Spleen (tissue), 11 donors: ENCODE data around the gene PRR22. TPM values are rescaled to one million over a fixed set of nuclear protein-coding genes. Genes with fewer than 3 reads are reported as not detected.

ENCODE experiments used
- DNase-seq: peaks from one replicate; pipeline ENCODE4 v3.0.0-alpha.2; 2020
- H3K27ac ChIP-seq, 8 donors: fragments of 200-600 bp; sonication (generic) in 7 of 8; 1 replicate in 4 of 8; 2 replicates in 4 of 8; pipeline versions ENCODE4 v1.5.0 to v1.8.0; 2016 to 2021; ENCODE audit warnings: inconsistent platforms in 4 of 8, mild to moderate bottlenecking in 4 of 8, moderate library complexity in 1 of 8
- H3K27me3 ChIP-seq, 7 donors: fragments of 200-600 bp; sonication (generic) in 6 of 7; replicated peaks in 1 of 7; 1 replicate in 4 of 7; 2 replicates in 3 of 7; pipeline versions ENCODE4 v1.5.0 to v1.8.0; 2016 to 2021; ENCODE audit warnings: inconsistent platforms in 3 of 7, mild to moderate bottlenecking in 1 of 7
- H3K36me3 ChIP-seq, 6 donors: fragments of 200-600 bp; sonication (generic) in 5 of 6; 1 replicate in 4 of 6; 2 replicates in 2 of 6; pipeline versions ENCODE4 v1.5.0 to v1.8.0; 2016 to 2021; ENCODE audit warnings: inconsistent platforms in 2 of 6
- H3K4me1 ChIP-seq, 6 donors: fragments of 200-600 bp; sonication (generic) in 5 of 6; 1 replicate in 3 of 6; 2 replicates in 3 of 6; pipeline versions ENCODE4 v1.5.0 to v1.8.0; 2016 to 2021; ENCODE audit warnings: inconsistent platforms in 3 of 6
- H3K4me3 ChIP-seq, 8 donors: fragments of 200-600 bp; sonication (generic) in 7 of 8; 1 replicate in 4 of 8; 2 replicates in 4 of 8; pipeline versions ENCODE4 v1.5.0 to v1.8.0; 2016 to 2021; ENCODE audit warnings: inconsistent platforms in 4 of 8, mild to moderate bottlenecking in 4 of 8, moderate library complexity in 2 of 8
- H3K9me3 ChIP-seq, 8 donors: fragments of 200-600 bp; sonication (generic) in 7 of 8; 1 replicate in 4 of 8; 2 replicates in 4 of 8; pipeline versions ENCODE4 v1.5.0 to v1.8.0; 2016 to 2021; ENCODE audit warnings: inconsistent platforms in 4 of 8
- CTCF ChIP-seq, 11 experiments: fragments of 200-600 bp in 7 of 11; fragments of 450-650 bp in 4 of 11; sonication (generic) in 4 of 11; IDR thresholded peaks in 8 of 11; conservative IDR thresholded peaks in 3 of 11; 1 replicate in 7 of 11; 2 replicates in 4 of 11; pipeline versions ENCODE4 v1.4.0 to v1.8.0; 2016 to 2021; ENCODE audit warnings: antibody characterized with exemption in 11 of 11, inconsistent platforms in 4 of 11, mild to moderate bottlenecking in 1 of 11
- POLR2A ChIP-seq, 3 donors: fragments of 450-650 bp; IDR thresholded peaks; one replicate each; pipeline ENCODE4 v1.5.1; 2017; ENCODE audit warnings: antibody characterized with exemption in 3 of 3, mild to moderate bottlenecking in 1 of 3
- POLR2AphosphoS5 ChIP-seq, 3 donors: sonication (generic); formaldehyde crosslinking; IDR thresholded peaks; one replicate each; pipeline ENCODE4 v1.5.1; 2017; ENCODE audit warnings: antibody characterized with exemption in 3 of 3
- WGBS, 5 donors: extraction: QIAGEN DNeasy Blood & Tissue Kit in 3 of 5; methylation state at CpG; one replicate each; pipeline versions ENCODE4 v1.1.5 to v1.1.7; 2013 to 2018; 5-methylcytosine and 5-hydroxymethylcytosine counted together
- intact Hi-C: fragments of 100-400 bp; cut with DNase I; formaldehyde crosslinking; loops from one replicate; pipeline ENCODE4 v1.15.0; 2023; ENCODE audit warnings: low total_unique reads
- polyA plus RNA-seq, 3 donors: library from polyadenylated mRNA; stranded (reverse); fragments of 200-250 nt; gene quantifications; one replicate each; pipeline ENCODE4 v1.2.1, GENCODE V29; 2013
- total RNA-seq, 7 donors: library from RNA; depleted of rRNA in 3 of 7; stranded (reverse); fragments of >200 nt in 3 of 7; fragmentation: NEBNext Ultra II Directional in 4 of 7; extraction: Animal tissue kit (Norgen Biotek cat#: 25700) in 4 of 7; gene quantifications; one replicate each; pipeline versions ENCODE4 v1.1.0 to v1.2.1, GENCODE V29; 2016 to 2021
- donor health status: healthy with polysubstance abuse.
- donor health status: DM: no; HTN: no; CAD: no; lungs with moderate emphysema.
- donor health status: DM: no; HTN: no; CAD: no.
- donor health status: Bipolar disorder and iron deficiency.
- donor health status: healthy.
- donor health status: DM: no; HTN: no; CAD: no.
- donor health status: DM: yes; HTN: yes; CAD: no.

PRR22 gene
- total and polyA plus RNA-seq, 10 donors, result 1.4 to 11.4 (median 4.3) TPM

- peaks cover 0 to 47% (median 21%) of the 10 kb centered on the region in 7 donors for H3K27me3 ChIP-seq
- no peak for DNase-seq
- TF ChIP-seq CTCF (IDR thresholded peaks at IDR 0.05 in 8 of 11, conservative IDR thresholded peaks at IDR 0.05 in 3 of 11) (no peak), POLR2A (IDR thresholded peaks at IDR 0.05) (no peak), POLR2AphosphoS5 (IDR thresholded peaks at IDR 0.05) (no peak)
- peaks cover 0 to 4% (median 0%) of the 10 kb centered on the region in 8 donors for H3K9me3 ChIP-seq
- H3K4me1 ChIP-seq, result peaks cover 4 to 32% (median 25%) of the 10 kb centered on the region in 6 donors
- H3K4me3 ChIP-seq, result peak overlapping the region in 7 of 8 donors; percentile 43 to 73 (median 51)
- H3K27ac ChIP-seq, result peak overlapping the region in 6 of 8 donors; percentile 69 to 85 (median 78)
- no peaks in the 10 kb centered on the region for H3K36me3 ChIP-seq
- WGBS, 5 donors, result 17 to 31% (median 21%) methylated on average over 25 to 37 of the region's 37 CpGs
- intact Hi-C loops, result no loop called here
These were observed 42.9 kb upstream of the PRR22 start for GRCh38 chr19:5827342-5827890.

- peak overlapping the region in 2 of 8 donors; percentile 45 to 73 for H3K4me3 ChIP-seq
- peaks cover 0 to 4% (median 0%) of the 10 kb centered on the region in 8 donors for H3K9me3 ChIP-seq
- DNase-seq, result peak; percentile 77
- peaks cover 4 to 32% (median 25%) of the 10 kb centered on the region in 6 donors for H3K4me1 ChIP-seq
- WGBS, 5 donors, result 14 to 21% (median 18%) methylated on average over 22 to 24 of the region's 24 CpGs
- TF ChIP-seq CTCF (IDR thresholded peaks at IDR 0.05 in 8 of 11, conservative IDR thresholded peaks at IDR 0.05 in 3 of 11) (no peak), POLR2A (IDR thresholded peaks at IDR 0.05) (no peak), POLR2AphosphoS5 (IDR thresholded peaks at IDR 0.05) (peak in 1 of 3 donors; percentile 30)
- intact Hi-C loops, result no loop called here
- H3K27me3 ChIP-seq, result peaks cover 0 to 50% (median 21%) of the 10 kb centered on the region in 7 donors
- H3K27ac ChIP-seq, result peak overlapping the region in 3 of 8 donors; percentile 5 to 85 (median 79)
- H3K36me3 ChIP-seq, result no peaks in the 10 kb centered on the region
These were observed 42.2 kb upstream of the PRR22 start for GRCh38 chr19:5826531-5827341.

- no peak for DNase-seq
These were observed 40.6 kb upstream of the PRR22 start for GRCh38 chr19:5825178-5825577.

More at GRCh38 chr19:5825178-5825577, 40.6 kb upstream of the PRR22 start:
- Histone ChIP-seq H3K9me3 (peaks cover 0 to 4% (median 0%) of the 10 kb centered on the region in 8 donors), H3K4me3 (no peak overlapping the region), H3K27ac (no peak overlapping the region), H3K27me3 (peaks cover 0 to 38% (median 21%) of the 10 kb centered on the region in 7 donors), H3K36me3 (no peaks in the 10 kb centered on the region), H3K4me1 (peaks cover 4 to 32% (median 25%) of the 10 kb centered on the region in 6 donors)
- WGBS, 5 donors, result 88 to 94% (median 90%) methylated on average over 21 of the region's 21 CpGs
- intact Hi-C loops, result no loop called here
- TF ChIP-seq POLR2AphosphoS5 (IDR thresholded peaks at IDR 0.05) (no peak), CTCF (IDR thresholded peaks at IDR 0.05 in 8 of 11, conservative IDR thresholded peaks at IDR 0.05 in 3 of 11) (no peak), POLR2A (IDR thresholded peaks at IDR 0.05) (no peak)
